Panc1 (cell line): ENCODE measurements around the gene ADGRG3.

ENCODE experiments used
- CTCF ChIP-seq: fragments of 450-650 bp; IDR thresholded peaks from 2 replicates; pipeline ENCODE4 v1.5.1; 2017; ENCODE audit warnings: mild to moderate bottlenecking
- POLR2AphosphoS5 ChIP-seq: IDR thresholded peaks from 2 replicates; pipeline ENCODE4 v1.6.1; 2012; ENCODE audit warnings: mild to moderate bottlenecking, low read depth, low read length, moderate library complexity
- REST ChIP-seq, 2 experiments: IDR thresholded peaks; 2 replicates each; pipeline ENCODE4 v1.6.1; 2011 to 2012; ENCODE audit warnings: low read depth in 2 of 2, control low read depth in 1 of 2, low read length in 1 of 2, mild to moderate bottlenecking in 1 of 2, moderate library complexity in 1 of 2; ENCODE audit not compliant: insufficient read depth in 1 of 2
- TCF7L2 ChIP-seq: IDR thresholded peaks from 2 replicates; pipeline ENCODE4 v1.6.1; 2011; ENCODE audit warnings: mild to moderate bottlenecking, low read depth, low read length, inconsistent platforms

- no peak for TF ChIP-seq REST (IDR thresholded peaks at IDR 0.05; ENCODE audit: insufficient read depth in 1 of 2, low read depth in 2 of 2, low read length in 1 of 2)
- no peak for TF ChIP-seq CTCF
- no peak for TF ChIP-seq POLR2AphosphoS5
- no peak for TF ChIP-seq TCF7L2
These were observed 16.5 kb upstream of the ADGRG3 start for GRCh38 chr16:57651344-57652333.
